A549 (cell line): Measurements from ENCODE around the gene CEPT1.

ENCODE experiments used
- CHD2 ChIP-seq: fragments of 150-350 bp; IDR thresholded peaks from 2 replicates; pipeline ENCODE4 v1.6.1; 2014; ENCODE audit warnings: low read length; ENCODE audit not compliant: partially characterized antibody
- CHD4 ChIP-seq: fragments of 200-600 bp; sonication (generic); IDR thresholded peaks from 2 replicates; pipeline ENCODE4 v1.6.1; 2016; ENCODE audit warnings: antibody characterized with exemption, mild to moderate bottlenecking, borderline replicate concordance
- EP300 ChIP-seq, 2 experiments: fragments of >200 bp; sonication (Bioruptor Twin); formaldehyde crosslinking; IDR thresholded peaks; 2 replicates in 1 of 2; 3 replicates in 1 of 2; pipeline ENCODE4 v1.6.1; 2016 to 2017
- HOXA7 ChIP-seq: fragments of 250-450 bp; sonication (Bioruptor Pico); IDR thresholded peaks from 2 replicates; pipeline ENCODE4 v1.5.0; 2020; ENCODE audit warnings: mild to moderate bottlenecking, moderate library complexity
- NR3C1 ChIP-seq: fragments of >200 bp; sonication (Bioruptor Twin); formaldehyde crosslinking; IDR thresholded peaks from 3 replicates; pipeline ENCODE4 v1.6.1; 2017
- RAD21 ChIP-seq, 2 experiments: fragments of >200 bp in 1 of 2; sonication (Bioruptor Twin) in 1 of 2; formaldehyde crosslinking in 1 of 2; IDR thresholded peaks in 1 of 2; conservative IDR thresholded peaks in 1 of 2; 2 replicates in 1 of 2; 3 replicates in 1 of 2; pipeline ENCODE4 v1.6.1; 2012 to 2018; ENCODE audit warnings: inconsistent platforms in 1 of 2
- RNF2 ChIP-seq: fragments of 200-600 bp; sonication (generic); IDR thresholded peaks from 2 replicates; pipeline ENCODE4 v1.6.1; 2016; ENCODE audit warnings: low read depth, mild to moderate bottlenecking, antibody characterized with exemption, moderate library complexity, borderline replicate concordance
- SMC3 ChIP-seq: fragments of >200 bp; sonication (Bioruptor Twin); formaldehyde crosslinking; IDR thresholded peaks from 3 replicates; pipeline ENCODE4 v1.6.1; 2018; ENCODE audit warnings: inconsistent platforms
- ZC3H11A ChIP-seq: fragments of 450-650 bp; IDR thresholded peaks from 2 replicates; pipeline ENCODE4 v1.6.1; 2014; ENCODE audit warnings: antibody characterized with exemption, mild to moderate bottlenecking
- TF ChIP-seq, protein P1 (sequence below): fragments of >200 bp; sonication (Bioruptor Twin); formaldehyde crosslinking; IDR thresholded peaks from 3 replicates; pipeline ENCODE4 v1.5.1; 2016
- TF ChIP-seq, protein P2 (sequence below): fragments of 150-350 bp; IDR thresholded peaks from 2 replicates; pipeline ENCODE4 v1.6.1; 2014; ENCODE audit warnings: low read depth, mild to moderate bottlenecking, low read length
- TF ChIP-seq, protein P3 (sequence below): IDR thresholded peaks from 2 replicates; pipeline ENCODE4 v1.6.1; 2012

DNA sequence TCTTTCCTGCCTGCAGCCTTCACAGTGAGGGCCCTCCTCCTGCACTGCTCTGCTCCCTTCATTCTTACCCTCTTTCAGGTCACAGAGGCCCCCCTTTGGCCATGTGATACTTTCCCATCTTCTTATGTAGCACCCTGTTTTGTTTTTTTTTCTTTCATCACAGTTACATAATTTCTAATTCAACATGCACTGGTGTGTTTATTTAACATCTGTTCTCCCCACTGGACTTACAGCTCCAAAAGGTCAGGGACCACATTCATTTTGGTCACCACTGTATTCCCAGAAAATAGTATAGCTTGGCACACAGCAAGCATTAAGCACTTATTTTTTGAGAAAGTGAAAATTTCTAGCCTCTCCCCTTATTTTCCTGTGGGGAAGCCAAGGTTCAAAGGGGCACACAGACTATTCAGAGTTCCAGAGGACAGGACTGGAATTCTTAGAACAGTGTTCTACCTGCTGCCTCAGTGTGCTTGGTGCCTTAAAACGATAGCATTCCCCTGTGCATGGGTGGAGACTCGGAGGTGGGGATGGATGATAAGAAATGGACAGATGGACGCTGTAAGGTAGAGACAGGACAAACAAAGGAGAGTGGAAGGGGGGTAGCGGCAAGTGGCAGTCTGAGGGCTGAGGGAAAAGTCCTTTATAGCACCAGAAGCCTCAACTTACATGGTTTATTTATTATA, 55.1 kb downstream of the CEPT1 start:
- no peak for TF ChIP-seq SMC3
- TF ChIP-seq, protein P1, sequence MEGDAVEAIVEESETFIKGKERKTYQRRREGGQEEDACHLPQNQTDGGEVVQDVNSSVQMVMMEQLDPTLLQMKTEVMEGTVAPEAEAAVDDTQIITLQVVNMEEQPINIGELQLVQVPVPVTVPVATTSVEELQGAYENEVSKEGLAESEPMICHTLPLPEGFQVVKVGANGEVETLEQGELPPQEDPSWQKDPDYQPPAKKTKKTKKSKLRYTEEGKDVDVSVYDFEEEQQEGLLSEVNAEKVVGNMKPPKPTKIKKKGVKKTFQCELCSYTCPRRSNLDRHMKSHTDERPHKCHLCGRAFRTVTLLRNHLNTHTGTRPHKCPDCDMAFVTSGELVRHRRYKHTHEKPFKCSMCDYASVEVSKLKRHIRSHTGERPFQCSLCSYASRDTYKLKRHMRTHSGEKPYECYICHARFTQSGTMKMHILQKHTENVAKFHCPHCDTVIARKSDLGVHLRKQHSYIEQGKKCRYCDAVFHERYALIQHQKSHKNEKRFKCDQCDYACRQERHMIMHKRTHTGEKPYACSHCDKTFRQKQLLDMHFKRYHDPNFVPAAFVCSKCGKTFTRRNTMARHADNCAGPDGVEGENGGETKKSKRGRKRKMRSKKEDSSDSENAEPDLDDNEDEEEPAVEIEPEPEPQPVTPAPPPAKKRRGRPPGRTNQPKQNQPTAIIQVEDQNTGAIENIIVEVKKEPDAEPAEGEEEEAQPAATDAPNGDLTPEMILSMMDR, result no peak
- no peak for TF ChIP-seq CHD2
- TF ChIP-seq RNF2, result no peak
- TF ChIP-seq, protein P2, sequence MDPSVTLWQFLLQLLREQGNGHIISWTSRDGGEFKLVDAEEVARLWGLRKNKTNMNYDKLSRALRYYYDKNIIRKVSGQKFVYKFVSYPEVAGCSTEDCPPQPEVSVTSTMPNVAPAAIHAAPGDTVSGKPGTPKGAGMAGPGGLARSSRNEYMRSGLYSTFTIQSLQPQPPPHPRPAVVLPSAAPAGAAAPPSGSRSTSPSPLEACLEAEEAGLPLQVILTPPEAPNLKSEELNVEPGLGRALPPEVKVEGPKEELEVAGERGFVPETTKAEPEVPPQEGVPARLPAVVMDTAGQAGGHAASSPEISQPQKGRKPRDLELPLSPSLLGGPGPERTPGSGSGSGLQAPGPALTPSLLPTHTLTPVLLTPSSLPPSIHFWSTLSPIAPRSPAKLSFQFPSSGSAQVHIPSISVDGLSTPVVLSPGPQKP, result no peak
- no peak for TF ChIP-seq NR3C1
- TF ChIP-seq CHD4, result no peak
- TF ChIP-seq EP300 (IDR thresholded peaks at IDR 0.05), result no peak
- TF ChIP-seq, protein P3, sequence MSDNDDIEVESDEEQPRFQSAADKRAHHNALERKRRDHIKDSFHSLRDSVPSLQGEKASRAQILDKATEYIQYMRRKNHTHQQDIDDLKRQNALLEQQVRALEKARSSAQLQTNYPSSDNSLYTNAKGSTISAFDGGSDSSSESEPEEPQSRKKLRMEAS, result no peak
- TF ChIP-seq RAD21 (conservative IDR thresholded peaks at IDR 0.05 in 1 of 2, IDR thresholded peaks at IDR 0.05 in 1 of 2), result no peak
- TF ChIP-seq HOXA7 (CRISPR knock-in tag), result no peak
- no peak for TF ChIP-seq ZC3H11A
